Stimulated activated naive CD8-positive, alpha-beta T cell treated with anti-CD3 and anti-CD28 coated beads, Interleukin-15, Interleukin-2, amounts not matched to agents 100 ng/mL and 50 ng/mL, for 24 hours (primary cell): ENCODE measurements around the gene NARS2.

Experiments
- H3K27ac Mint-ChIP-seq: one replicate; pipeline ENCODE4 v1.8.0; 2021; ENCODE audit warnings: mild to moderate bottlenecking, mixed read lengths
- H3K27me3 Mint-ChIP-seq: one replicate; pipeline ENCODE4 v1.8.0; 2021; ENCODE audit warnings: mixed read lengths
- H3K36me3 Mint-ChIP-seq: one replicate; pipeline ENCODE4 v1.8.0; 2021; ENCODE audit warnings: low read depth, mixed read lengths
- H3K4me1 Mint-ChIP-seq: one replicate; pipeline ENCODE4 v1.8.0; 2021; ENCODE audit warnings: low read depth, mixed read lengths
- H3K4me3 Mint-ChIP-seq: one replicate; pipeline ENCODE4 v1.8.0; 2021; ENCODE audit warnings: mild to moderate bottlenecking, mixed read lengths
- H3K9me3 Mint-ChIP-seq: one replicate; pipeline ENCODE4 v1.8.0; 2021; ENCODE audit warnings: mixed read lengths

The NARS2 gene

DNA sequence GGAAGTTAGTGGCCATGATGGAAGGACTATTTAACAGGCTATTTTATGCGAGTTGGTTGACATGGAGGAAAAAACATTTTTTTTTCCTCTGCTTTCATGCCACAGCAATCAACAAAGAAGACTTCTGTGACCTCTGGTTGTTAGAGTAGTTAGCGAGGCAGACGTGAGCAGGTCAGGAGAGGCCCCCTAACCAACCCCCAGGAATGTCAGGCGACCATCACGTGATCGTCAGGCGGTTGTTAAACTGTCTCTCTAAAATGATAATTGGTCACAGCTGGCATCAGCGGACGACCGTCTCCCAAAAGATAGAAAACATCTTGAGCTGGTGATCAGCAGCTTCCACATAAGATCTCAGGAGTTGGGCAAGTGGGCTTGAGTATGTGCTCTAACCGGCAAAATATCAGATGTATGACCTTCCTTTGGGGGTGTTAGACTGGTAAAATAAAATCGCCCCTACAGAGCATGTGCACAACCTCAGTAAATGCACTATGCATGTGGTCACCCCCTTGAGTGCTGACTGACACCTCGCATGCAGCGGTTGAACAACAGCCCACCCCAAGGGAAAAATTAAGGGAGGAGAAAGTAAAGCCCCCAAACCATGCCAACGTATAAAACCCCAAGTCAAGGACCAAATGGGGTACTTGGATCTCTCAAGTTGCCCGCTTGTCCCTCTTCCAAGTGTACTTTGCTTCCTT is 20.9 kb upstream of the NARS2 start:
- Mint-ChIP-seq H3K27me3 (peaks cover 25% of the 10 kb centered on the region), H3K4me1 (no peaks in the 10 kb centered on the region), H3K36me3 (no peaks in the 10 kb centered on the region), H3K9me3 (no peaks in the 10 kb centered on the region), H3K27ac (no peak overlapping the region), H3K4me3 (no peak overlapping the region)

DNA sequence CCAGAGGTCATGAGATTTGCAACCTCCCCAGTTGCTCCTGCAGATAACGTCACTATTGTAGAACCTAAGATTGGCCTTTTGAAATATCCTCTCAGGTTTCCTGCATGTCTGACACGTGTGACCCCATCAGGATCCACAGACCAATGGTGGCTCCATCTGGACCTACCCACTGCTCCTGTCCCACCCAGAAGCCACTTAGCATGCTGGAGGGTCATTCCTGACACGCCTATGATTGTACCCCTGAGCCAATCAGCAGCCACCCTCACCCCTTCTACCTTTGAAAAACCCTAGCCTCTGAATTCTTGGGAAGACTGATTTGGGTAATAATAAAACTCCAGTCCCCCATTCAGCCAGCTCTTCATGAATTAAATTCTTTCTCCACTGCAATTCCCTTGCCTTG is 20.1 kb upstream of the NARS2 start:
- Mint-ChIP-seq H3K9me3 (no peaks in the 10 kb centered on the region), H3K27ac (no peak overlapping the region), H3K4me1 (no peaks in the 10 kb centered on the region), H3K4me3 (no peak overlapping the region), H3K36me3 (no peaks in the 10 kb centered on the region), H3K27me3 (peaks cover 20% of the 10 kb centered on the region)

DNA sequence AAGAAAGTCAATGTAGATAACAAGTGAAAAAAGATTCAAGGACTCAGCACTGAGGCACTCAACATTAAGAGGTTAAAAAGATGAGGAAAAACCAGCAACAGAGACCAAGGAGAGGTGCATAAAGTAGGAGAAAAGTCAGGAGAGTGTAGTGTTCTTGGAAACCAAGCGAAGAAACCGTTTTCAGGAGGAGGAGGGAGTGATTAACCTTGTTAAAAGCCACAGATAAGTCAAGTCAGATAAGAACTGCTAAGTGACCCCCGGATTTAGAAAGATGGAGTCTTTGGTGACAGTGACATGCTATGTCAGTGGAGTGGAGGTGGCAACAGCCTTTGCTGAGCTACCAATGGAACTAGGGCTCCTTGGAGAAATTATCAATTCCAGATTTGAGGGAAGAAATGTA is 13.9 kb upstream of the NARS2 start:
- H3K4me1 Mint-ChIP-seq: no peaks in the 10 kb centered on the region
- peaks cover 15% of the 10 kb centered on the region for H3K27me3 Mint-ChIP-seq
- peaks cover 8% of the 10 kb centered on the region for H3K36me3 Mint-ChIP-seq
- H3K9me3 Mint-ChIP-seq: peaks cover 13% of the 10 kb centered on the region
- H3K4me3 Mint-ChIP-seq: no peak overlapping the region
- no peak overlapping the region for H3K27ac Mint-ChIP-seq

DNA sequence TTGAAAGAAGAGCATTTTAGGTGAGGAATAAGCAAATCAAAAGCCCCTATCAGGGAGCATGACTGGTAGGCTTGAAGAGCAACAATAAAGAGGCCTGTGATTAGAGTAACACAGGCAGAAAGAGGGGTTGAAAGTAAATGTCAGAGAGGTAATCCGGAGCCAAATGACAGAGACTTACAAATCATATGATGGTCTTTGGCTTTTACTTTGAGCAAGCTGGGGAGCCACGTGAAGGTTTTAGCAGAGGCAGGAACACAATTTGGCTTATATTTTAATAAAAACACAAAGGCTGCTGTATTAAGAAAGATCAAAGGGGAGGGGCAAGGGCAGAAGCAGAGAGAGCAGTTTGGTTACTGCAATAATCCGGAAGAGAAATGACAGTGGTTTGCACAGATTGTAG is 12.8 kb upstream of the NARS2 start:
- no peak overlapping the region for H3K4me3 Mint-ChIP-seq
- H3K9me3 Mint-ChIP-seq: peaks cover 19% of the 10 kb centered on the region
- H3K36me3 Mint-ChIP-seq: peaks cover 8% of the 10 kb centered on the region
- no peak overlapping the region for H3K27ac Mint-ChIP-seq
- no peaks in the 10 kb centered on the region for H3K4me1 Mint-ChIP-seq
- peaks cover 15% of the 10 kb centered on the region for H3K27me3 Mint-ChIP-seq

DNA sequence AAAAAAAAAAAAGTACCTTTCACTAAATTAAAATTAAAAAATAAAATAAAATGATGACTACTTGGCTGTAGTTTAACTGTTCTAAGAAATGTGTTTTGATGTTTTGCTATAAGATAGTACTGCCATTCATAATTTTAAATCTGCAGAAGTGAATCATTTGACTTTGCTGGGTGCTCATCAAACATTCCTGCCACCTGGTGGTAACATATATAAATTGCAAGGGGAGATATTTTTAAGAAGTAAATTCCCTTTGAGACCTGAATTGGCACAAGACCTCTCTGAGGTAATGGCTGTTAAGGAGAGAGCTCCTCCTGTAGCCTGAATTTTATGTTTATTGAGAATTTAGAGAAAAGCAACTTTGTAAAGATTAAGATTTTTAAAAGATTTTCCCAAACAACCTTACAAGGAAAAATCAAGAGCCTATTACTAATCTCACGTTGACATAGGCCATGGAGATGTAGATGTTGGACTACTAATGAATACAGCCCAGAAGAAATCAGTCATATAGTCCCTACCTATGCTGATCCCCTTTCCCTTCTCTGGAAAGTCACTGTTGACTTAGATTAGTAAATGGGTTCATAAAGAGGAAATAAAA is 11.9 kb upstream of the NARS2 start:
- Mint-ChIP-seq H3K27me3 (peaks cover 15% of the 10 kb centered on the region), H3K36me3 (peaks cover 13% of the 10 kb centered on the region)

DNA sequence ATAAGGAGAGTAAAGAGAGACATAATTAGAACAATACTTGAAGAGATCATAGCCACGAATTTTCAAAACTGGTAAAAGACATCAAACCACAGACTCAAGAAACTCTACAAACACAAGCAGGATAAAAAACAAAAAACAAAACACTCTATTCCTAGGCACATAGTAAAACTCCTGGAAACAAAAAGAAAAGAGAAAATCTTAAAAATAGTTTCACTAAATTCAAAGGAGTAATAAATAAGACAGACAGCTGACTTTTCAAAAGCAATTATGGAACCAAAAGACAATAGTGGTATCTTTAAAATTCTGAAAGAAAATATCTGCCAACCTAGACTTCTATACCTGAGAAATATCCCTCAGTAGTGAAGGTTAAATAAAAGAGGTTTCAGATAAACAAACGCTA is 9.2 kb upstream of the NARS2 start:
- Mint-ChIP-seq H3K9me3 (peaks cover 23% of the 10 kb centered on the region), H3K36me3 (peaks cover 14% of the 10 kb centered on the region), H3K4me3 (no peak overlapping the region), H3K27me3 (peaks cover 19% of the 10 kb centered on the region), H3K4me1 (no peaks in the 10 kb centered on the region), H3K27ac (no peak overlapping the region)

More for the DNA sequence above, 11.9 kb upstream of the NARS2 start:
- H3K9me3 Mint-ChIP-seq: peaks cover 23% of the 10 kb centered on the region
- no peak overlapping the region for H3K4me3 Mint-ChIP-seq
- no peaks in the 10 kb centered on the region for H3K4me1 Mint-ChIP-seq
- H3K27ac Mint-ChIP-seq: no peak overlapping the region

DNA sequence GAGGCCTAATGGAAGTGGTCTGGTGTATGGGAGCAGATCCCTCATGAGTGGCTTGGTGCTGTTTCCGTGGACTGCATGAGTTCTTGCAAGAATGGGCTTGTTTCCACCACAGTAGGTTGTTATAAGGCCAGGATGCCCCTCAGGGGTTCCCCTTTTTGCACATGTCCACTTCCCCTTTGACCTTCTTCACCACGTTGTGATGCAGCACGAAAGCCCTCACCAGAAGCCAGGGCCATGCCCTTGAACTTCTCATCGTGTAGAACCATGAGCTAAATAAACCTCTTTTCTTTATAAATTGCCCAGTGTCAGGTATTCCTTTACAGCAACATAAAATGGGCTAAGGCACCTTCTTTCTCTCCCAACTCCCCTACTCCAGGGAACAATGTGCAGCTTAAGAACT is 2.8 kb upstream of the NARS2 start:
- H3K36me3 Mint-ChIP-seq: peaks cover 10% of the 10 kb centered on the region
- H3K4me3 Mint-ChIP-seq: no peak overlapping the region
- peaks cover 28% of the 10 kb centered on the region for H3K4me1 Mint-ChIP-seq
- H3K9me3 Mint-ChIP-seq: peaks cover 4% of the 10 kb centered on the region
- H3K27ac Mint-ChIP-seq: no peak overlapping the region
- H3K27me3 Mint-ChIP-seq: peaks cover 4% of the 10 kb centered on the region

DNA sequence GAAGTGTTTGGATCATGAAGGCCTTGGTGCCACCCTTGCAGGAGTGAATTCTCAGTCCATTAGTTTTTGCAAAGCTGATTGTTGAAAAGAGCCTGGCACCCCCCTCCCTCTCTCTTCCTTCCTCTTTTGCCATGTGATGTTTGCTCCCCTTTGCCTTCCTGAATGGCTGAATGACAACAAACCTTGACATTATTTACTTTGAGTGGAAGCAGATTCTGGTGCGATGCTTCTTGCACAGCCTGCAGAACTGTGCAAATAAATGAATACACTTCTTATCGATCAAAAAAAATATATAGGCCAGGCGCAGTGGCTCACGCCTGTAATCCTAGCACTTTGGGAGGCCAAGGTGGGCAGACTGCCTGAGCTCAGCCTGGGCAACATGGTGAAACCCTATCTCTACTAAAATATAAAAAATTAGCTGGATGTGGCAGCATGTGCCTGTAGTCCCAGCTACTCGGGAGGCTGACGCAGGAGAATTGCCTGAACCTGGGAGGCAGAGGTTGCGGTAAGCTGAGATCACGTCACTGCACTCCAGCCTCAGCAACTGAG is 2.0 kb upstream of the NARS2 start:
- peaks cover 1% of the 10 kb centered on the region for H3K9me3 Mint-ChIP-seq
- H3K4me3 Mint-ChIP-seq: no peak overlapping the region
- H3K27me3 Mint-ChIP-seq: peaks cover 4% of the 10 kb centered on the region
- H3K27ac Mint-ChIP-seq: no peak overlapping the region
- peaks cover 32% of the 10 kb centered on the region for H3K4me1 Mint-ChIP-seq
- peaks cover 8% of the 10 kb centered on the region for H3K36me3 Mint-ChIP-seq

DNA sequence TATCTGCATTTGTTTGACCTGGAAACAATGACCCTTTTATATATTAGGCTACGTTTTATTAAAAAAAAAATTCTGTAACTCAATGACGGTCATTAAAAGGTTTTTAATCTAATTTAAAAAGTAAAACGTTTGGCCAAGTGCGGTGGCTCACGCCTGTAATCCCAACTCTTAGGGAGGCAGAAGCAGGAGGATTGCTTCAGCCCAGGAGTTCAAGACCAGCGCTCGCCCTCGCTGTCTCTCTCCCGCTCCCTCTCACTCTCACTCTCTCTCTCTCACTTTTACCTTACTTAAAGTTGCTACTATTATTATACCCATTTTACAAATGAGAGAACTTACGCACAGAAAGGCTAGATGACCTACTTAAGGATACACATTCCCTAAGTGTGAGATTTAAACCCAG is 814 bp upstream of the NARS2 start:
- Mint-ChIP-seq H3K36me3 (peaks cover 17% of the 10 kb centered on the region), H3K27ac (peak overlapping the region; percentile 93), H3K27me3 (no peaks in the 10 kb centered on the region), H3K9me3 (no peaks in the 10 kb centered on the region), H3K4me1 (peaks cover 36% of the 10 kb centered on the region), H3K4me3 (peak overlapping the region; percentile 90)

DNA sequence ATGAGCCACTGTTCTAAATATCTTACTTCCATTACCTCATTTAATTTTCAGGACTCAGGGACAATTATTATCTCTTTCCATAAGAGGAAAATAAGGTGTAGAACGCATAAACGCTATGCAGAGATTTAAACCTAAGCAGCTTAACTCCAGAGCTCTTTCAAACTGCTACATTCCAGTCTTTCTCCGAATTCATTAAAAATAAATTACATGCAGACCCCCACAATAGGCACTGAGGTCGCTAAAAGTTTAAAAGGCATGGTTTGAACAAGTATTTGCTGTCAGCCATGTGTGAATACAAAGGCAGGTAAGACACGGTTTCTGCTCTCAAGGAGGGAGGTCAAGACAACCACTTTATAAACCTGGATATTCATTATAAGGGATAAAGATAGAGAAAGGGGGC is 983 bp downstream of the NARS2 start:
- Mint-ChIP-seq H3K4me1 (peaks cover 36% of the 10 kb centered on the region), H3K9me3 (no peaks in the 10 kb centered on the region), H3K36me3 (peaks cover 24% of the 10 kb centered on the region), H3K27ac (peak overlapping the region; percentile 93), H3K4me3 (peak overlapping the region; percentile 90), H3K27me3 (no peaks in the 10 kb centered on the region)

DNA sequence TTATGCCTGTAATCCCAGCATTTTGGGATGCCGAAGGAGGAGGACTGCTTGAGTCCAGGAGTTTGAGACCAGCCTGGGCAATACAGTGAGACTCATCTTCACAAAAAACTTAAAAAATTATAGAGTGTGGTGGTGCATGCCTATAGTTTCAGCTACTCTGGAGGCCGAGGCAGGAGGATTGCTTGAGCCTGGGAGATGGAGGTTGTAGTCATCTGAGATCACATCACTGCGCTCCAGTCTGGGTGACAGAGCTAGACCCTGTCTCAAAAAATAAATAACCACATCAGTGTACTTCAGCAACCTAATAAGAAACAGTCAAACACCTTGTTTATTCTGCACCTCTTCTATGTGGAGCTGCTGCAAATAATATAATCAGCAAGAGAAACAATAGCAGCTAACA is 1.4 kb downstream of the NARS2 start:
- Mint-ChIP-seq H3K27ac (peak overlapping the region; percentile 93), H3K27me3 (no peaks in the 10 kb centered on the region), H3K36me3 (peaks cover 27% of the 10 kb centered on the region), H3K4me1 (peaks cover 36% of the 10 kb centered on the region), H3K4me3 (peak overlapping the region; percentile 90), H3K9me3 (no peaks in the 10 kb centered on the region)

DNA sequence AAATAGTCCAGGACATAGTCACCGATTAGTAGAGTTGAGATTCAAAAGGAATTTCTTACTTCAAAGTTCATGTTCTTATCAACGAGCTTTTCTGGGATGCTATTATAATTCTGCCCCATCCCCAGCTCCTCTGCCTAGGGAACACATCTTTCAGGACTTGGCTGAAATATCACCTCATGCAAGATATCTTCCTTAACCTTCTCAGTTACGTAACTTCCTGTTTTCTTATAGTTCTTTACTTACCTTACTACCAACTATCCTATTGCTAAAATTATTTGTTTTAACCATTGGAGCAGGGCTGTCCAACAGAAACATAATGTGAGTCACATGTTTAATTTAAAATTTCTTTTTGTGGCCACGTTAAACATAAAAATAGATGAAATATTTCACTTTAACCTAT is 2.3 kb downstream of the NARS2 start:
- peaks cover 36% of the 10 kb centered on the region for H3K36me3 Mint-ChIP-seq
- H3K4me1 Mint-ChIP-seq: peaks cover 40% of the 10 kb centered on the region
- no peak overlapping the region for H3K27ac Mint-ChIP-seq
- H3K9me3 Mint-ChIP-seq: no peaks in the 10 kb centered on the region
- H3K4me3 Mint-ChIP-seq: no peak overlapping the region
- no peaks in the 10 kb centered on the region for H3K27me3 Mint-ChIP-seq

DNA sequence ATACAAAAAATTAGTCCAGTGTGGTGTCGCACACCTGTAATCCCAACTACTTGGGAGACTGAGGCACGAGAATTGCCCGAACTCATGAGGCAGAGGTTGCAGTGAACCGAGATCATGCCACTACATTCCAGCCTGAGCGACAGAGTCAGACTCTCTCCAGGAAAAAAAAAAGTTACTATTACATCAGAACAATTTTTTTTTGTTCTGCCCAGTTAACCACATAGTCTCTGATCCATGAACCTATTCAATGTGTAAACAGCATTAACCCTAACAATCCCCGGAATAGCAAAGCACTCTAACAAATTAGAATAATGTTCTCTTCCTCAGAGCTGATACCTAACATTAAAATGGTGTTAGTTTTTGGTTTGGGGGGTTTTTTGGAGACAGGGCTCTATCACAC is 4.6 kb downstream of the NARS2 start:
- Mint-ChIP-seq H3K4me1 (peaks cover 35% of the 10 kb centered on the region), H3K27ac (no peak overlapping the region), H3K36me3 (peaks cover 54% of the 10 kb centered on the region), H3K4me3 (no peak overlapping the region), H3K27me3 (no peaks in the 10 kb centered on the region), H3K9me3 (no peaks in the 10 kb centered on the region)

DNA sequence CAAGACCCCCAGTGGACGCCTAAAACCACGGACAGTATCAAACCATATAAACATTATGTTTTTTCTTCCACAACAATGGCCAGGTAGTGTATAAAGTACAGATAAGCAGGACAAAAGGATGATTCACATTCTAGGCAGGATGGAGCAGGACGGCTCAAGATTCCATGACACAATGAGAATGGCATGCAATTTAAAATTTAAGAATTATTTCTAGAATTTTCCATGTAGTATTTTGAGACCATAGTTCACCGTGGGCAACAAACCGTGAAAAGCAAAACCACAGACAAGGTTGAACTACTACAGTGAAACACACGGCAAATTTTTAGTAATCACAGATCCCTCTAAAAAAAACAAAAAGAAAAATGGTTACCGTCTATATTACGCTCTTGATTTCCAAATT is 7.5 kb downstream of the NARS2 start:
- no peak overlapping the region for H3K27ac Mint-ChIP-seq
- H3K36me3 Mint-ChIP-seq: peaks cover 52% of the 10 kb centered on the region
- H3K4me1 Mint-ChIP-seq: peaks cover 15% of the 10 kb centered on the region
- no peak overlapping the region for H3K4me3 Mint-ChIP-seq
- no peaks in the 10 kb centered on the region for H3K27me3 Mint-ChIP-seq
- H3K9me3 Mint-ChIP-seq: no peaks in the 10 kb centered on the region

DNA sequence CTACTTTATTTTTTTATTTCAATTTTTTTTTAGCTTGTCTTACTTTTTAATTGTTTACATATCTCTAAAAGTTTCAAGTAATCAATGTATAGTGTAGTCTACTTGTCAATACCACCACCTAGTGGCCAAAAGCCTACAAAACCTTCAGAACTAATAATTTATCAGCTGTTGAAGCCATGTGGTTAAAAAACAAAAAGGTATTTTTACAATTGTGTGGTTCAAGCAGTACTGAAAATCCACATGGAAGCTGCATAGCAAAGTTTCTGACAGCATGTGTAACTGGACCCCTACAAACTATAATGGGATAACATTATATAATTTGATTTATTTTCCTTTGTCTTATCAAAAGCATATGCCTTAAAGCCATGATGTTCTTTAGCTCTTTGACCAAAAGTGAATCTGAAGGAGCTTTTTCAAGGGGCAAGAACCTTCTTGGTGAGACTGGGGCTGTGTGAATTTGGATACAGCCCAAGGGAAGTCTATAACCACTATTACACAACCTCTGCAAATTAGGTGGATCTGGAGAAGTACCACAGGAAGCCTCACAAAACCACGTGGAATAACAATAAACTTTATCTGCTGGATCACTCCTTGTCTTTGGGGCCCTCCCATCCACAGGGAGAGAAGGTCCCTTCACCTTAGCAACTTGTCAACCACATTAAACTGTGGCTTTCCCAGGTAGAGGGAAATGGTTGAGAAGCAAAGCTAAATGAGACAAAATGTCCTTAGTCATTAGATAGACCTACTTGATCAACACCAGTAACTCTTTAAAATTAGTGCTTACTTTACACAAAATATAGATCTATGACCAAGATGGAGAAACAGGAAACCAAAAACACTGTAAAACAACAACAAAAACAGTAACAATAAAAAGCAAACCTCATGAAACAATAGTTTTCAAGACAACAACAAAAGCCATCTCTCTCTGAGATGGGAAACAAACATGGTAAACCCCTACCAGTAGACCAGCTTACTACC is 9.9 kb downstream of the NARS2 start:
- H3K4me1 Mint-ChIP-seq: peaks cover 30% of the 10 kb centered on the region
- H3K9me3 Mint-ChIP-seq: no peaks in the 10 kb centered on the region
- no peak overlapping the region for H3K4me3 Mint-ChIP-seq
- peaks cover 43% of the 10 kb centered on the region for H3K36me3 Mint-ChIP-seq
- no peak overlapping the region for H3K27ac Mint-ChIP-seq
- H3K27me3 Mint-ChIP-seq: no peaks in the 10 kb centered on the region
